ENCODE results near the gene JKAMP.

- TF ChIP-seq, protein P1, sequence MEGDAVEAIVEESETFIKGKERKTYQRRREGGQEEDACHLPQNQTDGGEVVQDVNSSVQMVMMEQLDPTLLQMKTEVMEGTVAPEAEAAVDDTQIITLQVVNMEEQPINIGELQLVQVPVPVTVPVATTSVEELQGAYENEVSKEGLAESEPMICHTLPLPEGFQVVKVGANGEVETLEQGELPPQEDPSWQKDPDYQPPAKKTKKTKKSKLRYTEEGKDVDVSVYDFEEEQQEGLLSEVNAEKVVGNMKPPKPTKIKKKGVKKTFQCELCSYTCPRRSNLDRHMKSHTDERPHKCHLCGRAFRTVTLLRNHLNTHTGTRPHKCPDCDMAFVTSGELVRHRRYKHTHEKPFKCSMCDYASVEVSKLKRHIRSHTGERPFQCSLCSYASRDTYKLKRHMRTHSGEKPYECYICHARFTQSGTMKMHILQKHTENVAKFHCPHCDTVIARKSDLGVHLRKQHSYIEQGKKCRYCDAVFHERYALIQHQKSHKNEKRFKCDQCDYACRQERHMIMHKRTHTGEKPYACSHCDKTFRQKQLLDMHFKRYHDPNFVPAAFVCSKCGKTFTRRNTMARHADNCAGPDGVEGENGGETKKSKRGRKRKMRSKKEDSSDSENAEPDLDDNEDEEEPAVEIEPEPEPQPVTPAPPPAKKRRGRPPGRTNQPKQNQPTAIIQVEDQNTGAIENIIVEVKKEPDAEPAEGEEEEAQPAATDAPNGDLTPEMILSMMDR (IDR thresholded peaks at IDR 0.05; ENCODE audit: control extremely low read depth in 1 of 3, insufficient read depth in 1 of 3, low read depth in 1 of 3, low read length in 3 of 3): no peak
- no peak for TF ChIP-seq POLR2AphosphoS5 (IDR thresholded peaks at IDR 0.05; ENCODE audit: low read depth, low read length)
- TF ChIP-seq JUN (IDR thresholded peaks at IDR 0.05; ENCODE audit: low read depth, low read length): no peak
- TF ChIP-seq SIN3A (conservative IDR thresholded peaks at IDR 0.05 in 1 of 2, IDR thresholded peaks at IDR 0.05 in 1 of 2; ENCODE audit: low read depth in 1 of 2, low read length in 2 of 2): no peak
- TF ChIP-seq ATF3 (IDR thresholded peaks at IDR 0.05; ENCODE audit: insufficient read depth, low read depth, low read length): no peak
- no peak for TF ChIP-seq CBX5 (IDR thresholded peaks at IDR 0.05; ENCODE audit: low read depth, low read length)
Observed at GRCh38 chr14:59450716-59451115, 33.6 kb upstream of the JKAMP start.

Data from H1 (cell line).